Activated B cell treated with CpG ODN at 0.5 μM for 24 hours (primary cell): ENCODE results near the gene ABHD18. TPM values are rescaled to one million over a fixed set of nuclear protein-coding genes. Genes with fewer than 3 reads are reported as not detected.

Source experiments
- ATAC-seq: fragments of 200-7000 bp; cut with Tn5 transposase; one replicate; pipeline ENCODE4 v1.10.0; 2021; ENCODE audit warnings: low read depth, mild to moderate bottlenecking, moderate library complexity
- CTCF ChIA-PET: fragments of 350-600 bp; sonication (Branson Sonifier 250); formaldehyde crosslinking; loops from one replicate; lab custom pipeline; 2021; ENCODE audit warnings: antibody characterized with exemption; lab: Charles Lee
- POLR2A ChIA-PET: fragments of 350-600 bp; sonication (Branson Sonifier 250); formaldehyde crosslinking; loops from one replicate; lab custom pipeline; 2021; ENCODE audit warnings: antibody characterized with exemption; lab: Charles Lee
- DNase-seq: peaks from one replicate; pipeline ENCODE4 v3.0.0; 2022
- H3K27ac Mint-ChIP-seq: one replicate; pipeline ENCODE4 v1.8.0; 2020; ENCODE audit warnings: mixed read lengths
- H3K27me3 Mint-ChIP-seq: one replicate; pipeline ENCODE4 v1.8.0; 2021; ENCODE audit warnings: mixed read lengths
- H3K36me3 Mint-ChIP-seq: one replicate; pipeline ENCODE4 v1.8.0; 2021; ENCODE audit warnings: low read depth, mixed read lengths
- H3K4me1 Mint-ChIP-seq: one replicate; pipeline ENCODE4 v1.8.0; 2021; ENCODE audit warnings: mixed read lengths
- H3K4me3 Mint-ChIP-seq: one replicate; pipeline ENCODE4 v1.8.0; 2020; ENCODE audit warnings: mild to moderate bottlenecking, mixed read lengths
- H3K9me3 Mint-ChIP-seq: one replicate; pipeline ENCODE4 v1.8.0; 2020; ENCODE audit warnings: mixed read lengths
- intact Hi-C: fragments of 100-400 bp; cut with micrococcal nuclease; formaldehyde crosslinking; loops from one replicate; pipeline ENCODE4 v1.15.1; 2024
- total RNA-seq: library from RNA; stranded (reverse); gene quantifications from 2 replicates; pipeline ENCODE4 v1.2.3, GENCODE V29; 2022
- TF ChIP-seq, protein P1 (sequence below): fragments of 200-600 bp; IDR thresholded peaks from one replicate; pipeline ENCODE4 v1.8.0; 2022; ENCODE audit warnings: antibody characterized with exemption, mild to moderate bottlenecking

Gene ABHD18
- total RNA-seq, 1 donor from 2014 or later, result 13.9 TPM

- Mint-ChIP-seq H3K4me1 (no peaks in the 10 kb centered on the region), H3K4me3 (no peak overlapping the region), H3K9me3 (no peaks in the 10 kb centered on the region), H3K27me3 (no peaks in the 10 kb centered on the region), H3K27ac (no peak overlapping the region), H3K36me3 (peaks cover 12% of the 10 kb centered on the region)
- no peak for DNase-seq
- TF ChIP-seq, protein P1, sequence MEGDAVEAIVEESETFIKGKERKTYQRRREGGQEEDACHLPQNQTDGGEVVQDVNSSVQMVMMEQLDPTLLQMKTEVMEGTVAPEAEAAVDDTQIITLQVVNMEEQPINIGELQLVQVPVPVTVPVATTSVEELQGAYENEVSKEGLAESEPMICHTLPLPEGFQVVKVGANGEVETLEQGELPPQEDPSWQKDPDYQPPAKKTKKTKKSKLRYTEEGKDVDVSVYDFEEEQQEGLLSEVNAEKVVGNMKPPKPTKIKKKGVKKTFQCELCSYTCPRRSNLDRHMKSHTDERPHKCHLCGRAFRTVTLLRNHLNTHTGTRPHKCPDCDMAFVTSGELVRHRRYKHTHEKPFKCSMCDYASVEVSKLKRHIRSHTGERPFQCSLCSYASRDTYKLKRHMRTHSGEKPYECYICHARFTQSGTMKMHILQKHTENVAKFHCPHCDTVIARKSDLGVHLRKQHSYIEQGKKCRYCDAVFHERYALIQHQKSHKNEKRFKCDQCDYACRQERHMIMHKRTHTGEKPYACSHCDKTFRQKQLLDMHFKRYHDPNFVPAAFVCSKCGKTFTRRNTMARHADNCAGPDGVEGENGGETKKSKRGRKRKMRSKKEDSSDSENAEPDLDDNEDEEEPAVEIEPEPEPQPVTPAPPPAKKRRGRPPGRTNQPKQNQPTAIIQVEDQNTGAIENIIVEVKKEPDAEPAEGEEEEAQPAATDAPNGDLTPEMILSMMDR, result no peak
- intact Hi-C loops, result no loop called here
- ChIA-PET CTCF (no interaction called here), POLR2A (interaction anchor here (2.0 kb wide), 1 partner anchor 14 kb away, joined by 7 read pairs; the partner anchor contains the start of genes ABHD18 and MFSD8)
- ATAC-seq, result no peak
These were observed 13.7 kb downstream of the ABHD18 start for GRCh38 chr4:127978930-127979329.

- no peak overlapping the region for H3K27ac Mint-ChIP-seq
- intact Hi-C loops, result no loop called here
- POLR2A ChIA-PET, result no interaction called here
- DNase-seq (no peak), ATAC-seq (no peak)
- no peak overlapping the region for H3K4me3 Mint-ChIP-seq
- TF ChIP-seq, protein P1, result no peak
- CTCF ChIA-PET, result no interaction called here
- no peaks in the 10 kb centered on the region for H3K9me3 Mint-ChIP-seq
- H3K4me1 Mint-ChIP-seq, result no peaks in the 10 kb centered on the region
- H3K36me3 Mint-ChIP-seq, result peaks cover 29% of the 10 kb centered on the region
- no peaks in the 10 kb centered on the region for H3K27me3 Mint-ChIP-seq
These were observed 17.2 kb downstream of the ABHD18 start for GRCh38 chr4:127982445-127982844.

DNA sequence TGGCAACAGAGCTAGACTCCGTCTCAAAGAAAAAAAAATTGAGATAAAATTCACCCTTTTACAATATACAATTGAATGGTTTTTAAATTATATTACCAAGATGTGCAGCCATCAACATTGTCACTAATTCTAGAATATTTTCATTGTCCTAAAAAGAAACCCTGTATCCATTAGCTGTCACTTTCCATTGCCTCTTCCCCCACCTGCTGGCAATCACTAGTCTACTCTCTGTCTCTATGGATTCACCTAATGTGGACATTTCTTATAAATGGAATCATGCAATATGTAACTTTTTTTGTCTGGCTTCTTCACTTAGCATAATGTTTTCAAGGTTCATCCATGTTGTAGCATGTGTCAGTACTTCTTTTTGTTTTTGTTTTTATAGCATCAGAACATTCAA is 20.8 kb downstream of the ABHD18 start:
- H3K27ac Mint-ChIP-seq, result no peak overlapping the region
- no peak for ATAC-seq
- no peak for DNase-seq
- TF ChIP-seq, protein P1, result no peak
- no peaks in the 10 kb centered on the region for H3K4me1 Mint-ChIP-seq
- H3K4me3 Mint-ChIP-seq, result no peak overlapping the region
- H3K9me3 Mint-ChIP-seq, result no peaks in the 10 kb centered on the region
- H3K36me3 Mint-ChIP-seq, result peaks cover 42% of the 10 kb centered on the region
- intact Hi-C loops, result no loop called here
- no peaks in the 10 kb centered on the region for H3K27me3 Mint-ChIP-seq
- POLR2A ChIA-PET, result no interaction called here
- CTCF ChIA-PET, result no interaction called here

GRCh38 chr4:127988638-127989037 is 23.4 kb downstream of the ABHD18 start:
- Mint-ChIP-seq H3K4me1 (peaks cover 9% of the 10 kb centered on the region), H3K27ac (no peak overlapping the region), H3K9me3 (no peaks in the 10 kb centered on the region), H3K27me3 (no peaks in the 10 kb centered on the region), H3K4me3 (no peak overlapping the region), H3K36me3 (peaks cover 51% of the 10 kb centered on the region)
- TF ChIP-seq, protein P1, result no peak
- no peak for DNase-seq
- ATAC-seq, result no peak
- intact Hi-C loops, result no loop called here
- ChIA-PET POLR2A (no interaction called here), CTCF (no interaction called here)

DNA sequence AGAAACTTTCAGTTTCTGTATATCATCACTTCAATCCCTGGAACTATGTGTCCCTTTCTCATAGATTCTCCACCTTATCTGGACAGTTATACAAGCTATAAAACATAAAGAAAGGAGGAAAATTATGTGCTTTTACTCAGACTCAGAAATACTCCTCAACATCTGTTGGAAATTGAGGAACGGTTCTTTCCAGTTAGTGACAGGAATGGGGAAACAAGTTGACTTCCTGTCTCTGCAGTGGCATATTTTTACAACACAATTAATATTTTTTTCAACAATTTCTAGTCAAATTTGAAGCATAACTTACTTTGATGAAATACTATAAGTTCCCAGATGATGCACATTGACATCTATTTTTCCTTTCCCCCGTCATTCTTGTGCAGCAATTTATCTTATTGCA is 27.9 kb downstream of the ABHD18 start:
- Mint-ChIP-seq H3K27me3 (no peaks in the 10 kb centered on the region), H3K4me1 (peaks cover 20% of the 10 kb centered on the region), H3K4me3 (no peak overlapping the region), H3K36me3 (peaks cover 32% of the 10 kb centered on the region), H3K9me3 (no peaks in the 10 kb centered on the region), H3K27ac (no peak overlapping the region)
- intact Hi-C loops, result no loop called here
- ChIA-PET POLR2A (no interaction called here), CTCF (no interaction called here)
- DNase-seq, result no peak
- TF ChIP-seq, protein P1, result no peak
- no peak for ATAC-seq
